ENCODE data around the gene ADCK1. TPM values are rescaled to one million over a fixed set of nuclear protein-coding genes. Genes with fewer than 3 reads are reported as not detected.
"Not testable (repeated sequence)": the region's sequence is repeated elsewhere in the genome, so short reads cannot be mapped to it uniquely, and the experiment has no call there.

ADCK1 gene
- total and polyA plus RNA-seq, 4 donors, result 5.7 to 8.8 (median 7.0) TPM

DNA sequence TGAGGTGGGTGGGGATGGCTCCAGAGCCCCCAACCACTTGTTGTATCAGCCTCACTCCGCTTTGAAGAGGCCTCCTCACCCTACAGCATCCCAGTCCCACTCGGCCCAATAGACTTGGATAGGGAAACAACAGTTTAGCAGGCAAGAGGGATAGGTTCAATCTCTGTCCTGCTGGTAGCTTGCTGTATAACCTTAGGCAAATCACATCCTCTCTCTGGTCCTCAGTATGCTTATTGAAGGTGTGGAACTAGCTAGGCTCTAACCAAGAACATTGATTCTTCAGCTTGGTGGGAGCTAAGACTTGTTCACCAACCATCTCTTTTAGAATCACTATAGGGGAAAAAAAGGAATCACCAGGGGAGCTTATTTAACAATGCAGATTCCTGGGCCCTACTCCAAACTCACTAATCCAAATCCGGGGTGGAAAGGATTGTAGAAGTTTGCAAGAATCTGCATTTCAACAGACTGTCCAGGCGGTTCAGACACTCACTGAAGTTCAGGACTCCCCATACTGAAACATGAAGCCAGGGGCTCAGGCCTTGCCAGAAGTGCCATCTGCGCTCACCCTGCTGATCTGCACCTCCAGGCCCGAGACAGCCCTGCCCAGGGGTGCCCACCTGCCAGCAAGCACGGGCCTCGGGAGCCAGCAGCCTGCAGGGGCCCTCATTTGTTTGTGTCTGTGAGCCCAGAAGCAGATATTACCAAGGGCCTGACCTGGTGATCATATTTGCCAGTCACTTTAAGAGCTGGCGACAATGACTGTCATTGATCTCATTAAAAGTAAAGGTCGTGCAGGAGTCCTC, 113.0 kb downstream of the ADCK1 start:
- ATAC-seq (ENCODE audit: insufficient read depth, low FRiP score), result no peak
- Histone ChIP-seq H3K9me3 (ENCODE audit: control insufficient read depth in 4 of 4, insufficient read depth in 3 of 4, low read length in 3 of 4) (peaks cover 0 to 4% (median 0%) of the 10 kb centered on the region in 4 donors), H3K27me3 (ENCODE audit: control insufficient read depth in 3 of 3, insufficient read depth in 3 of 3, low read length in 2 of 3) (no peaks in the 10 kb centered on the region), H3K4me3 (no peak overlapping the region), H3K27ac (ENCODE audit: low read depth in 1 of 2, low read length in 1 of 2) (no peak overlapping the region), H3K9ac (ENCODE audit: insufficient read depth in 1 of 2, low read length in 2 of 2) (no peak overlapping the region), H3K36me3 (ENCODE audit: control insufficient read depth in 4 of 4, insufficient read depth in 4 of 4, low read length in 4 of 4) (peaks cover 0 to 2% (median 0%) of the 10 kb centered on the region in 4 donors), H3K4me1 (ENCODE audit: control insufficient read depth in 5 of 5, insufficient read depth in 5 of 5, low read length in 5 of 5) (peaks cover 0 to 3% (median 0%) of the 10 kb centered on the region in 5 donors)
- DNase-seq, result no peak
- no peak for TF ChIP-seq CTCF (IDR thresholded peaks at IDR 0.05; ENCODE audit: control extremely low read depth, extremely low read depth)
- 74 to 89% methylated on average over 10 of the region's 10 CpGs for WGBS, 2 donors

DNA sequence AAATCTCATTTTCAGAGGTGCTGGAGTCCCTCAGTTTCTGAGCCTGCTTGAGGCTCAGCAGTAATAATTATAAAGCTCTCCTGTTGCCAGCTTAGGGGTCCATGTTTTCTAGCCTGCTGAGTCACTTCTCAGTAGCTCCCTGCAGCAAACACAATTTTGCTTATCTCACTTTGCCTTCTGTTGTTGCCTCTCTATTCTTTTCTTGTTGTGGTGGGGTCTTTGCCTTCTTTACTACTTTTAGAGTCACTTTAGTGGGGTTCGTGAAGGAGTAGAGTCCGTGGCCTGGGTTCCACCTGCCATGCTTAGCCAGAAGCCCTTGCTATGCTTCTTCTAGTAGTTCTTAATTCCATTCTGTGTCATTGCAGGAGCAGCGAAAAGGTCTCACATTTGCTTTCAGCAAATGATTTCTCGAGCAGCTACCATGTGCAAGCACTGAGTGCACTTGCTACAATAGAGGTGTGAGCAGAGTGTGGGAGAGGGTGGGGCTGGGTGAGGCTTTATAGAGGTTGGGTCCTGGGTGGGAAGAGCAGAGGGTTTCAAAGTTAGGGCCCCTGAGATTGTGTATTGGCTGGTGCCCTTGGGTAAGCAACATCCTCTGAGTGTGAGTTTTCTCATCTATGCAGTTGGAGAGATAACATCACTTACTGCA, 114.3 kb downstream of the ADCK1 start:
- TF ChIP-seq CTCF (IDR thresholded peaks at IDR 0.05; ENCODE audit: control extremely low read depth, extremely low read depth), result no peak

DNA sequence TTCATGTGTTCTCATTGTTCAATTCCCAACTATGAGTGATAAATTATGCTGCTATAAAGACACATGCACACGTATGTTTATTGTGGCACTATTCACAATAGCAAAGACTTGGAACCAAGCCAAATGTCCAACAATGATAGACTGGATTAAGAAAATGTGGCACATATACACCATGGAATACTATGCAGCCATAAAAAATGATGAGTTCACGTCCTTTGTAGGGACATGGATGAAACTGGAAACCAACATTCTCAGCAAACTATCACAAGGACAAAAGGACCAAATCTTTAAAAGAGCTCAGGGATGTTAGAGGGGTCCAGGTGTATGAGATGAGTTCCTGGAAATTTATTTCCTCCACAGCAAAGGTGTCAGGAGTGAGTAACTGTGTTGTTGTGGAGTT, 115.5 kb downstream of the ADCK1 start:
- not testable (repeated sequence) for H3K9ac ChIP-seq (ENCODE audit: insufficient read depth in 1 of 2, low read length in 2 of 2); H3K27ac ChIP-seq (ENCODE audit: low read depth in 1 of 2, low read length in 1 of 2); H3K9me3 ChIP-seq (ENCODE audit: control insufficient read depth in 4 of 4, insufficient read depth in 3 of 4, low read length in 3 of 4); ATAC-seq (ENCODE audit: insufficient read depth, low FRiP score); DNase-seq; H3K36me3 ChIP-seq (ENCODE audit: control insufficient read depth in 4 of 4, insufficient read depth in 4 of 4, low read length in 4 of 4); H3K27me3 ChIP-seq (ENCODE audit: control insufficient read depth in 3 of 3, insufficient read depth in 3 of 3, low read length in 2 of 3); H3K4me1 ChIP-seq (ENCODE audit: control insufficient read depth in 5 of 5, insufficient read depth in 5 of 5, low read length in 5 of 5); H3K4me3 ChIP-seq
- 74 to 78% methylated on average over 2 of the region's 2 CpGs for WGBS, 2 donors

More for the DNA sequence above, 114.3 kb downstream of the ADCK1 start:
- Histone ChIP-seq H3K9me3 (ENCODE audit: control insufficient read depth in 4 of 4, insufficient read depth in 3 of 4, low read length in 3 of 4) (peaks cover 0 to 4% (median 0%) of the 10 kb centered on the region in 4 donors), H3K9ac (ENCODE audit: insufficient read depth in 1 of 2, low read length in 2 of 2) (no peak overlapping the region), H3K36me3 (ENCODE audit: control insufficient read depth in 4 of 4, insufficient read depth in 4 of 4, low read length in 4 of 4) (no peaks in the 10 kb centered on the region), H3K27ac (ENCODE audit: low read depth in 1 of 2, low read length in 1 of 2) (no peak overlapping the region), H3K4me3 (no peak overlapping the region), H3K27me3 (ENCODE audit: control insufficient read depth in 3 of 3, insufficient read depth in 3 of 3, low read length in 2 of 3) (no peaks in the 10 kb centered on the region), H3K4me1 (ENCODE audit: control insufficient read depth in 5 of 5, insufficient read depth in 5 of 5, low read length in 5 of 5) (peaks cover 0 to 9% (median 0%) of the 10 kb centered on the region in 5 donors)
- DNase-seq (no peak), ATAC-seq (ENCODE audit: insufficient read depth, low FRiP score) (no peak)
- 73 to 88% methylated on average over 4 of the region's 4 CpGs for WGBS, 2 donors

DNA sequence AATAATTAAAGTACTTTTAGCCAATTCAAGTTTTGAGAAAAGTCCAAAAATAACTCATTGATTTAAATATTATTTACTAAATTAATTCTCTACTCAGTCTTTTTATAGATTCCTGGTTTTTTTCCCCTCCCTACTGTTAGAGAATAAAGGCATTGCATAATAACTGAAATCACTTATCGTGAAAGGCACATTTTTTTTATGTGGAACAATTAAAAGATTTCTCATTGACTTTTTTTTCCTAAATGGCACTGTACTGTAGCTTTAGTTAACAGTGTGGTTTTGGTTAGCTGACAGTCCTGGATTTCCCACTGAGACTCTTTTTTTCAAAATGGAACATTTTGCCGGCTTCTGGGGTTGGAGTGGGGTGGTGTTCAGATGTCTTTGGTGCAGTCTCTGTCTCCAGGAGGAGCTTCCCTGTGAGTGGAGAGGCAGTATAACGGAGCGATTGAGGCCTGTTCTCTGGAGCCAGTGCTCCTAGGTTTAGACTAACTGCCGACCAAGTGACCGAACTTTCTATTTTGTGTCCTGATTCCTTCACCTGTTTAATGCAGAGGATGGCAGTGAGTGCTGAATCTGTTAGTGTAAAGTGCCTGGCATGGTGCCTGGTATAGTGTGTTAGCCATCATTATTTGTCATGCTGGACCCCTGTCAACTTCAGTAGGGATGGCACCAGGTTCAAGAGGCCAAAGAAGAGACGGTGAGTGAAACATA, 117.7 kb downstream of the ADCK1 start:
- Histone ChIP-seq H3K27ac (ENCODE audit: low read depth in 1 of 2, low read length in 1 of 2) (no peak overlapping the region), H3K9me3 (ENCODE audit: control insufficient read depth in 4 of 4, insufficient read depth in 3 of 4, low read length in 3 of 4) (peaks cover 0 to 2% (median 0%) of the 10 kb centered on the region in 4 donors), H3K4me1 (ENCODE audit: control insufficient read depth in 5 of 5, insufficient read depth in 5 of 5, low read length in 5 of 5) (peaks cover 0 to 9% (median 0%) of the 10 kb centered on the region in 5 donors), H3K9ac (ENCODE audit: insufficient read depth in 1 of 2, low read length in 2 of 2) (no peak overlapping the region), H3K27me3 (ENCODE audit: control insufficient read depth in 3 of 3, insufficient read depth in 3 of 3, low read length in 2 of 3) (no peaks in the 10 kb centered on the region), H3K36me3 (ENCODE audit: control insufficient read depth in 4 of 4, insufficient read depth in 4 of 4, low read length in 4 of 4) (no peaks in the 10 kb centered on the region), H3K4me3 (no peak overlapping the region)
- DNase-seq (no peak), ATAC-seq (ENCODE audit: insufficient read depth, low FRiP score) (no peak)
- no peak for TF ChIP-seq CTCF (IDR thresholded peaks at IDR 0.05; ENCODE audit: control extremely low read depth, extremely low read depth)
- 81 to 84% methylated on average over 7 of the region's 7 CpGs for WGBS, 2 donors

Data from lung (tissue), 12 donors.